SU-DHL-6 (cell line): Measurements from ENCODE around the gene ANKRD55.
"Not testable (repeated sequence)": the region's sequence is repeated elsewhere in the genome, so short reads cannot be mapped to it uniquely, and the experiment has no call there.

Source experiments
- H2AFZ ChIP-seq: fragments of 200-600 bp; sonication (generic); 2 replicates; pipeline ENCODE4 v1.6.1; 2014; ENCODE audit warnings: low read depth, mild to moderate bottlenecking, moderate library complexity, mixed read lengths, antibody characterized with exemption, low read length; ENCODE audit not compliant: severe bottlenecking
- H3F3A ChIP-seq: fragments of 200-600 bp; shearing (Covaris generic); 2 replicates; pipeline ENCODE4 v1.6.0; 2016; ENCODE audit warnings: antibody characterized with exemption, mild to moderate bottlenecking; ENCODE audit not compliant: insufficient read depth
- H3K27ac ChIP-seq: fragments of 200-600 bp; sonication (generic); 2 replicates; pipeline ENCODE4 v1.5.1; 2016; ENCODE audit warnings: low read depth, mild to moderate bottlenecking, low read length, moderate library complexity, mixed read lengths
- H3K27me3 ChIP-seq: fragments of 200-600 bp; sonication (generic), shearing (Covaris generic); 2 replicates; pipeline ENCODE4 v1.6.0; 2014; ENCODE audit warnings: mild to moderate bottlenecking, low read length
- H3K36me3 ChIP-seq: fragments of 200-600 bp; sonication (generic); 2 replicates; pipeline ENCODE4 v1.6.1; 2014; ENCODE audit warnings: mild to moderate bottlenecking, low read length, mixed read lengths
- H3K4me2 ChIP-seq: fragments of 300-600, 200-600 bp; shearing (Covaris generic), sonication (generic); 2 replicates; pipeline ENCODE4 v1.6.0; 2014; ENCODE audit warnings: low read length, low read depth, mild to moderate bottlenecking; ENCODE audit not compliant: poor library complexity, severe bottlenecking
- H3K4me3 ChIP-seq: fragments of 200-600 bp; sonication (generic); 2 replicates; pipeline ENCODE4 v1.5.1; 2014; ENCODE audit warnings: antibody characterized with exemption, low read length, mild to moderate bottlenecking, mixed read lengths; ENCODE audit not compliant: insufficient read depth, poor library complexity, severe bottlenecking
- H3K79me2 ChIP-seq: fragments of 200-600 bp; sonication (generic); 2 replicates; pipeline ENCODE4 v1.6.1; 2014; ENCODE audit warnings: mild to moderate bottlenecking, low read length, moderate library complexity; ENCODE audit not compliant: insufficient read depth
- H3K9ac ChIP-seq: fragments of 200-600 bp; sonication (generic); 2 replicates; pipeline ENCODE4 v1.7.0; 2014; ENCODE audit warnings: mild to moderate bottlenecking, low read length
- H3K9me2 ChIP-seq: fragments of 200-600 bp; sonication (generic); replicated peaks from 2 replicates; pipeline ENCODE4 v1.6.1; 2014; ENCODE audit warnings: low read length; ENCODE audit not compliant: insufficient read depth
- H3K9me3 ChIP-seq: fragments of 200-600 bp; sonication (generic); 2 replicates; pipeline ENCODE4 v1.6.1; 2014; ENCODE audit warnings: low read length, mixed read lengths; ENCODE audit not compliant: insufficient read depth
- H4K20me1 ChIP-seq: fragments of 200-600 bp; sonication (generic); 2 replicates; pipeline ENCODE4 v1.6.1; 2014; ENCODE audit warnings: low read depth, mild to moderate bottlenecking, antibody characterized with exemption, low read length, moderate library complexity, mixed read lengths
- CTCF ChIP-seq: fragments of 200-600 bp; sonication (generic); IDR thresholded peaks from one replicate; pipeline ENCODE4 v1.5.1; 2017; ENCODE audit warnings: antibody characterized with exemption, mild to moderate bottlenecking, low read length, moderate library complexity; ENCODE audit not compliant: insufficient read depth, poor library complexity, severe bottlenecking
- EZH2phosphoT487 ChIP-seq: fragments of 200-600 bp; sonication (generic), shearing (Covaris generic); conservative IDR thresholded peaks from 2 replicates; pipeline ENCODE4 v1.6.1; 2018; ENCODE audit warnings: mild to moderate bottlenecking, antibody characterized with exemption, low read length, moderate library complexity, mixed read lengths

The ANKRD55 gene

GRCh38 chr5:56242271-56242670, 9.1 kb upstream of the ANKRD55 start:
- not testable (repeated sequence) for H3K4me3 ChIP-seq, H4K20me1 ChIP-seq, H3K79me2 ChIP-seq, H2AFZ ChIP-seq, H3K4me2 ChIP-seq, H3K27me3 ChIP-seq, H3K36me3 ChIP-seq, H3K9ac ChIP-seq, H3K9me3 ChIP-seq, H3K9me2 ChIP-seq, H3F3A ChIP-seq, H3K27ac ChIP-seq

GRCh38 chr5:56232538-56232937, 592 bp downstream of the ANKRD55 start:
- no peak overlapping the region for H3K9ac ChIP-seq
- no peaks in the 10 kb centered on the region for H3K79me2 ChIP-seq
- no peaks in the 10 kb centered on the region for H3K36me3 ChIP-seq
- TF ChIP-seq EZH2phosphoT487 (no peak), CTCF (no peak)
- H3K4me2 ChIP-seq = no peak overlapping the region
- no peaks in the 10 kb centered on the region for H3F3A ChIP-seq
- no peaks in the 10 kb centered on the region for H3K9me3 ChIP-seq
- no peak overlapping the region for H3K4me3 ChIP-seq
- H3K27me3 ChIP-seq = no peaks in the 10 kb centered on the region
- no peaks in the 10 kb centered on the region for H4K20me1 ChIP-seq
- no peaks in the 10 kb centered on the region for H3K9me2 ChIP-seq
- no peak overlapping the region for H2AFZ ChIP-seq
- H3K27ac ChIP-seq = no peak overlapping the region

DNA sequence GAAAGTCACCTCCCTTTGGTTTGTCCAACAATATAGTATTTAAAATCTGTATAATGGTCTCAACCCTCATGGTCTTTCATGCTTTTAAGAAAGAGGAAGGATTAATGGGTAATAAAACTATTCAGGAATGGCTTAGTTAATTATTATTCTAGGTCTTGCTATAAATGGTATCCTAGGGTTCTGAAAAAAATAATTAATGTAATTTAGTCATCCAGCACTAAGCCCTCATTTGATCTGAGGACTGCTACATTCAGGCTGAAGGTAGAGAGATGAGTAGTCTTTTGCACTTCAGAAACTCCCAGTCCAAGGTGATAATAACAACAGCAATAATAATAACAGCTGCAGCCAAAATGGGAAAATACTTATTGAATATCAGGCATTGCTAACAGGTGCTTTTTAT, 2.6 kb downstream of the ANKRD55 start:
- H3K79me2 ChIP-seq = no peaks in the 10 kb centered on the region
- H4K20me1 ChIP-seq = no peaks in the 10 kb centered on the region
- H3K27me3 ChIP-seq = no peaks in the 10 kb centered on the region
- H3K9me3 ChIP-seq = no peaks in the 10 kb centered on the region
- H3K27ac ChIP-seq = no peak overlapping the region
- H2AFZ ChIP-seq = no peak overlapping the region
- H3K4me2 ChIP-seq = no peak overlapping the region
- H3K9me2 ChIP-seq = no peaks in the 10 kb centered on the region
- no peaks in the 10 kb centered on the region for H3F3A ChIP-seq
- H3K4me3 ChIP-seq = no peak overlapping the region
- no peaks in the 10 kb centered on the region for H3K36me3 ChIP-seq
- TF ChIP-seq EZH2phosphoT487 (no peak), CTCF (no peak)
- no peak overlapping the region for H3K9ac ChIP-seq

- H3K9ac ChIP-seq = no peak overlapping the region
- no peak overlapping the region for H3K4me3 ChIP-seq
- no peak for TF ChIP-seq CTCF
- TF ChIP-seq EZH2phosphoT487 = no peak
- no peak overlapping the region for H3K27ac ChIP-seq
- no peaks in the 10 kb centered on the region for H3K9me2 ChIP-seq
- no peaks in the 10 kb centered on the region for H4K20me1 ChIP-seq
- H2AFZ ChIP-seq = no peak overlapping the region
- H3F3A ChIP-seq = no peaks in the 10 kb centered on the region
- no peaks in the 10 kb centered on the region for H3K79me2 ChIP-seq
- H3K9me3 ChIP-seq = no peaks in the 10 kb centered on the region
- H3K36me3 ChIP-seq = no peaks in the 10 kb centered on the region
- no peak overlapping the region for H3K4me2 ChIP-seq
- H3K27me3 ChIP-seq = no peaks in the 10 kb centered on the region
Measured at GRCh38 chr5:56229111-56229510, 4.0 kb downstream of the ANKRD55 start.
